Measurements from ENCODE around the gene CHKB.
"Not testable (repeated sequence)": the region's sequence is repeated elsewhere in the genome, so short reads cannot be mapped to it uniquely, and the experiment has no call there.

The CHKB gene

GRCh38 chr22:50535113-50535512 is 47.5 kb downstream of the CHKB start:
- DNase-seq (ENCODE audit: extremely low spot score, insufficient read length, low read depth): no peak
- FAIRE-seq: peak; percentile 75

GRCh38 chr22:50533856-50534711 is 48.6 kb downstream of the CHKB start:
- FAIRE-seq: peak; percentile 89

GRCh38 chr22:50532824-50533796 is 49.5 kb downstream of the CHKB start:
- DNase-seq (ENCODE audit: extremely low spot score, insufficient read length, low read depth) (no peak), FAIRE-seq (no peak)

More at GRCh38 chr22:50533856-50534711, 48.6 kb downstream of the CHKB start:
- not testable (repeated sequence) for DNase-seq (ENCODE audit: extremely low spot score, insufficient read length, low read depth)

- FAIRE-seq (peak; percentile 68), DNase-seq (ENCODE audit: extremely low spot score, insufficient read length, low read depth) (no peak)
These were observed 50.5 kb downstream of the CHKB start for GRCh38 chr22:50531962-50532674.

GRCh38 chr22:50531546-50531961 is 51.1 kb downstream of the CHKB start:
- DNase-seq (ENCODE audit: extremely low spot score, insufficient read length, low read depth): no peak
- FAIRE-seq: peak; percentile 77

GRCh38 chr22:50530877-50531545 is 51.6 kb downstream of the CHKB start:
- FAIRE-seq (no peak), DNase-seq (ENCODE audit: extremely low spot score, insufficient read length, low read depth) (no peak)

- no peak for DNase-seq (ENCODE audit: extremely low spot score, insufficient read length, low read depth)
These were observed 52.1 kb downstream of the CHKB start for GRCh38 chr22:50530580-50530876.

GRCh38 chr22:50529897-50530579 is 52.6 kb downstream of the CHKB start, which contains the start of gene TYMP:
Gene TYMP (minus strand): TSS chr22:50530012. CDS start chr22:50529709, 303 bp downstream.
- FAIRE-seq (peak; percentile 91), DNase-seq (ENCODE audit: extremely low spot score, insufficient read length, low read depth) (no peak)

More at GRCh38 chr22:50530580-50530876, 52.1 kb downstream of the CHKB start:
- FAIRE-seq: no peak

- FAIRE-seq (no peak), DNase-seq (ENCODE audit: extremely low spot score, insufficient read length, low read depth) (no peak)
These were observed 53.2 kb downstream of the CHKB start for GRCh38 chr22:50529416-50529896.

Data from GM18507 (cell line).